ENCODE measurements around the gene LRTM1.

Gene LRTM1

DNA sequence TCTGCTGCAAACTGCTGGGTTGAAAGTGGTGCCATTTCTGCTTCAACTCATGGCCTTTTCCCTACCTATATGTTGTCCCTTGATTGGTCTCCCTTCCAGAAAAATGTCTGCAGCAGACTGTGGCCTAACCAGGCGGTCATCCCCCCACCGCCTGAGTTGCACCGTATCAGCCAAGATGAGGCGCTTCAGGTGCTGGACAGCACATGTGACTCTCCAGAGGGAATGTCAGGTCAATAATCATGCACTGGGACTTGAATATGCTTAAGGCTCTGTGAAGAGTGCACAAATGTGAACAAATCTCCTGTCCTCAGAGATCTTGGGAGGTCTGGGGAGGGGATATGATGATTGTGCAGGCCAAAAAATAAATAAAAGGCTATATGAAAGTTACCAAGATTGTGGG lies 32.2 kb downstream of the LRTM1 start:
- no peak overlapping the region for H3K27ac ChIP-seq (ENCODE audit: low read depth, low read length, poor library complexity, severe bottlenecking)
- no peaks in the 10 kb centered on the region for H3K27me3 ChIP-seq (ENCODE audit: insufficient read depth, low read length)
- H3K4me1 ChIP-seq (ENCODE audit: insufficient read depth, low read length, severe bottlenecking), result no peaks in the 10 kb centered on the region
- H3K4me3 ChIP-seq (ENCODE audit: low read depth, low read length, poor library complexity, severe bottlenecking), result no peak overlapping the region
- no peak overlapping the region for H3K9ac ChIP-seq (ENCODE audit: low read length)
- H4K20me1 ChIP-seq (ENCODE audit: insufficient read depth, low read length), result no peaks in the 10 kb centered on the region
- TF ChIP-seq EZH2 (IDR thresholded peaks at IDR 0.05; ENCODE audit: borderline replicate concordance, low read length), result no peak
- TF ChIP-seq, protein P1, sequence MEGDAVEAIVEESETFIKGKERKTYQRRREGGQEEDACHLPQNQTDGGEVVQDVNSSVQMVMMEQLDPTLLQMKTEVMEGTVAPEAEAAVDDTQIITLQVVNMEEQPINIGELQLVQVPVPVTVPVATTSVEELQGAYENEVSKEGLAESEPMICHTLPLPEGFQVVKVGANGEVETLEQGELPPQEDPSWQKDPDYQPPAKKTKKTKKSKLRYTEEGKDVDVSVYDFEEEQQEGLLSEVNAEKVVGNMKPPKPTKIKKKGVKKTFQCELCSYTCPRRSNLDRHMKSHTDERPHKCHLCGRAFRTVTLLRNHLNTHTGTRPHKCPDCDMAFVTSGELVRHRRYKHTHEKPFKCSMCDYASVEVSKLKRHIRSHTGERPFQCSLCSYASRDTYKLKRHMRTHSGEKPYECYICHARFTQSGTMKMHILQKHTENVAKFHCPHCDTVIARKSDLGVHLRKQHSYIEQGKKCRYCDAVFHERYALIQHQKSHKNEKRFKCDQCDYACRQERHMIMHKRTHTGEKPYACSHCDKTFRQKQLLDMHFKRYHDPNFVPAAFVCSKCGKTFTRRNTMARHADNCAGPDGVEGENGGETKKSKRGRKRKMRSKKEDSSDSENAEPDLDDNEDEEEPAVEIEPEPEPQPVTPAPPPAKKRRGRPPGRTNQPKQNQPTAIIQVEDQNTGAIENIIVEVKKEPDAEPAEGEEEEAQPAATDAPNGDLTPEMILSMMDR (IDR thresholded peaks at IDR 0.05; ENCODE audit: low read length), result no peak
- H3K4me2 ChIP-seq (ENCODE audit: low read length), result no peak overlapping the region
- no peaks in the 10 kb centered on the region for H3K79me2 ChIP-seq (ENCODE audit: insufficient read depth, low read length)
- H3F3A ChIP-seq (ENCODE audit: insufficient read depth, low read length), result no peaks in the 10 kb centered on the region
- H2AFZ ChIP-seq (ENCODE audit: low read length), result no peak overlapping the region
- H3K36me3 ChIP-seq (ENCODE audit: insufficient read depth, low read length), result no peaks in the 10 kb centered on the region
- H3K9me3 ChIP-seq (ENCODE audit: low read length), result no peaks in the 10 kb centered on the region
- H3K9me2 ChIP-seq (ENCODE audit: low read depth, low read length), result no peaks in the 10 kb centered on the region

DNA sequence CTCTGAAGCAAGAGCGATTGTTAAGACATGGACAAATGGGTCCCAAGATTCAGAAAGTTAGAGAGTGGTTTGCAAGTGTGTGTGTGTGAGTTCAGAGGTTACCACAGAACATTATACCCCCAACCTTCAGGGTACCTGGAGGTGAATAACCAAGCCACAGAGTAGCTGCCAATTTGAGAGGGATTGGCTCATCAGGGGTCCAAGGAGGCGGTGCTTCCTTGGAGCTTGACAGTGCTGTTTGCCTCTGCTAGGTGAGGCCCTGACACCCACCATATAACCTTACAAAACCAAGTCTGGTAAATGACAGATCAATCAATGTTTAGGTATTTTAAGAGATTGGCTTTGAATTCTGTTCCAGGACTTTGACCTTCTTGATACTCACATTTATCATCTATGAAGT lies 35.7 kb downstream of the LRTM1 start:
- no peaks in the 10 kb centered on the region for H3K9me2 ChIP-seq (ENCODE audit: low read depth, low read length)
- no peaks in the 10 kb centered on the region for H3K9me3 ChIP-seq (ENCODE audit: low read length)
- H2AFZ ChIP-seq (ENCODE audit: low read length), result no peak overlapping the region
- no peak overlapping the region for H3K9ac ChIP-seq (ENCODE audit: low read length)
- no peak overlapping the region for H3K27ac ChIP-seq (ENCODE audit: low read depth, low read length, poor library complexity, severe bottlenecking)
- H3F3A ChIP-seq (ENCODE audit: insufficient read depth, low read length), result no peaks in the 10 kb centered on the region
- no peak overlapping the region for H3K4me2 ChIP-seq (ENCODE audit: low read length)
- no peak overlapping the region for H3K4me3 ChIP-seq (ENCODE audit: low read depth, low read length, poor library complexity, severe bottlenecking)
- no peaks in the 10 kb centered on the region for H3K27me3 ChIP-seq (ENCODE audit: insufficient read depth, low read length)
- H3K36me3 ChIP-seq (ENCODE audit: insufficient read depth, low read length), result no peaks in the 10 kb centered on the region
- TF ChIP-seq EZH2 (IDR thresholded peaks at IDR 0.05; ENCODE audit: borderline replicate concordance, low read length), result no peak
- TF ChIP-seq, protein P1 (IDR thresholded peaks at IDR 0.05; ENCODE audit: low read length), result no peak
- no peaks in the 10 kb centered on the region for H3K4me1 ChIP-seq (ENCODE audit: insufficient read depth, low read length, severe bottlenecking)
- no peaks in the 10 kb centered on the region for H3K79me2 ChIP-seq (ENCODE audit: insufficient read depth, low read length)
- H4K20me1 ChIP-seq (ENCODE audit: insufficient read depth, low read length), result no peaks in the 10 kb centered on the region

DNA sequence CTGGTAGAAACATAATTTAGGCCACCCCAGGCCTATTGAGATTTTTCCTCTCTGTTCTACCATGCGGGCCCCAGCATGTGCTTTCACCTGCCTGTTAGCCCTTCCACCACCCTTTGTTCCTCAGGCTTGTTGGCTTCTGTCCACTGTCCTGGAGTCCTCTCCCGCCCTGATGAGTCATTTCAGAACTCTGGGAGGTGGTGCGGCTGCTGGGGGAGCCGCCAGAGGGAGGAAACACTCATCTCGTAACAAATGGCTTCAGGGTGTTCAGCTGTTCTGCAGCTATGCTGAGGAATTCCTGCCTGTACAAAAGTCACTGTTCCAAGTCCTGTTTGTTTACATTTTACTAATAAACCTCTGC lies 36.3 kb downstream of the LRTM1 start:
- H2AFZ ChIP-seq (ENCODE audit: low read length), result no peak overlapping the region
- H3K27ac ChIP-seq (ENCODE audit: low read depth, low read length, poor library complexity, severe bottlenecking), result no peak overlapping the region
- no peaks in the 10 kb centered on the region for H4K20me1 ChIP-seq (ENCODE audit: insufficient read depth, low read length)

More for the DNA sequence above, 36.3 kb downstream of the LRTM1 start:
- no peak overlapping the region for H3K4me3 ChIP-seq (ENCODE audit: low read depth, low read length, poor library complexity, severe bottlenecking)
- no peaks in the 10 kb centered on the region for H3K9me3 ChIP-seq (ENCODE audit: low read length)
- H3K27me3 ChIP-seq (ENCODE audit: insufficient read depth, low read length), result no peaks in the 10 kb centered on the region
- no peak overlapping the region for H3K4me2 ChIP-seq (ENCODE audit: low read length)
- no peaks in the 10 kb centered on the region for H3K36me3 ChIP-seq (ENCODE audit: insufficient read depth, low read length)
- H3K9me2 ChIP-seq (ENCODE audit: low read depth, low read length), result no peaks in the 10 kb centered on the region
- TF ChIP-seq, protein P1 (IDR thresholded peaks at IDR 0.05; ENCODE audit: low read length), result no peak
- TF ChIP-seq EZH2 (IDR thresholded peaks at IDR 0.05; ENCODE audit: borderline replicate concordance, low read length), result no peak
- no peaks in the 10 kb centered on the region for H3K79me2 ChIP-seq (ENCODE audit: insufficient read depth, low read length)
- H3K4me1 ChIP-seq (ENCODE audit: insufficient read depth, low read length, severe bottlenecking), result no peaks in the 10 kb centered on the region
- no peaks in the 10 kb centered on the region for H3F3A ChIP-seq (ENCODE audit: insufficient read depth, low read length)
- H3K9ac ChIP-seq (ENCODE audit: low read length), result no peak overlapping the region
